GM10266 (cell line): Measurements from ENCODE around the gene ZNF33B.

Experiments used
- DNase-seq: peaks from one replicate; pipeline ENCODE4 v3.0.0; 2012; ENCODE audit errors: extremely low spot score
- CTCF ChIP-seq: IDR thresholded peaks from 2 replicates; pipeline ENCODE4 v1.5.1; 2012; ENCODE audit warnings: mild to moderate bottlenecking, low read depth; ENCODE audit not compliant: control insufficient read depth, insufficient read depth; ENCODE audit errors: missing control alignments

Gene ZNF33B

GRCh38 chr10:42637648-42638054 is 719 bp downstream of the ZNF33B start:
- TF ChIP-seq CTCF: no peak
- no peak for DNase-seq

- no peak for TF ChIP-seq CTCF
- DNase-seq: no peak
Measured at GRCh38 chr10:42637142-42637541, 1.2 kb downstream of the ZNF33B start.

GRCh38 chr10:42635098-42635497 is 3.3 kb downstream of the ZNF33B start:
- TF ChIP-seq CTCF: no peak
- no peak for DNase-seq

GRCh38 chr10:42632564-42632963 is 5.8 kb downstream of the ZNF33B start:
- DNase-seq: no peak
- TF ChIP-seq CTCF: no peak

GRCh38 chr10:42630537-42631134 is 7.7 kb downstream of the ZNF33B start:
- DNase-seq: no peak
- TF ChIP-seq CTCF: no peak

- DNase-seq: no peak
- TF ChIP-seq CTCF: no peak
Measured at GRCh38 chr10:42623929-42624328, 14.4 kb downstream of the ZNF33B start.

- no peak for TF ChIP-seq CTCF
- DNase-seq: no peak
Measured at GRCh38 chr10:42618424-42618823, 19.9 kb downstream of the ZNF33B start.
